ENCODE results near the gene MRPL24. TPM values are rescaled to one million over a fixed set of nuclear protein-coding genes. Genes with fewer than 3 reads are reported as not detected.

The MRPL24 gene
- total and polyA plus RNA-seq, 2 of the 13 experiments (the other 11 are each of a cell fraction or from before 2014, with no cell fraction given), result 38.1 to 42.9 TPM

GRCh38 chr1:156755527-156755950, 14.7 kb upstream of the MRPL24 start (continued):
- no peak for TF ChIP-seq SYNCRIP (IDR thresholded peaks at IDR 0.05; ENCODE audit: insufficient read depth, low read depth, low read length)

DNA sequence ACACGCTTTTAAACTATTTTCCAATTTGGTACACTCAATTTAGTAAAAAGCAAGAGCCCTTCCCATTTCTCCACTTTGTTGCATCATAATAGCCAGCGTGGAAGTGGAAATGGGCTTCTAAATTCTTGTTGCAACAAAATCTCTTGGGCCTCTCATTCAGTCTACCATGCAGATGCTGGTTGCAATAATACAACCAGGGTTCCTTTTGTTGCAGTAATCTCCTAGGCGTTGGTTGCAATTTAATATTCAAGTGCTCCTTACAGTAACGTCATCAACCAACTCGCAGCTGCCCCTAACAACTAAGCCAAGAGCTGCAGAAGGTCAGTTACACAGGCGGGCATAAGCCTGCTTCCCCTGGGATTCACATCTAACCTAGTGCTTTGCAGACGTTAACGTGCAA, 13.3 kb upstream of the MRPL24 start:
- in situ Hi-C loops (cut with HindIII; ENCODE audit: extremely low pct_ligation_motif_present, low pct_unique_long_range_greater_than_20kb), result no loop called here
- WGBS (ENCODE audit: low lambda C conversion rate), result 98% methylated on average over 8 of the region's 8 CpGs

DNA sequence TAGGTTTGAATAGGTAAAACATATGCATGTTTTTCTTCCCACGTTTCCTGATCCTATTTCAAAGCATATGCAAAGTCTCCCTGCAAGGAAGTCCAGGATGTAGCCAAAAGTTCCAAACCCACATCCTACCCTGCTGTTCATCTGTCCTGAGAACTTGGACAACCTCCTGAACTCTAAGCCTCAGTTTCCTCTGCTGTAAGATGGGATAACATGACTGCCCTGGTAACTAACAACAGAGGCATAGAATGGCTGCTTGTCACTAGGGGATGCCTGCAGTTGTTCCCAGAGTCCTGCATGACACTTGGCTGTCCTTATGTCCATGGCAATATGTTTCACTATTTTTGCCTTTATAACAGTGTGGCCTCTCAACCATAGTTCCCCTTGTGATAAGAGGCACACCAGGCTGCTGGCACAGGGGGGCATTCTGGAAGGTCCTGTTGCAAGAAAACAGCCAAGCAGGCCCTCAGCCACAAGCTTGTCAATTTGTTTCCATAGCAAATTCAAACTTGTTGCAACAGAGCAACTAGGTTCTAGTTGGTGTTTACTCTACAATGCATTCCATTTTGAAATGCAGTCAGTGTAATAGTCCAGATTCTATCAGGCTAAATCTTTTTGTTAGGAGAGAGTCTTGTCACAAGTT, 12.1 kb upstream of the MRPL24 start:
- FAIRE-seq, result no peak
- H3K9ac ChIP-seq (ENCODE audit: insufficient read depth, low read depth, low read length), result peak overlapping the region; percentile 94
- CTCF ChIA-PET (ENCODE audit: low intra/inter-chr PET ratio, low total read pairs), result no interaction called here
- H3K79me2 ChIP-seq (ENCODE audit: insufficient read depth, low read length), result peaks cover 42% of the 10 kb centered on the region
- no peaks in the 10 kb centered on the region for H3K9me3 ChIP-seq (ENCODE audit: low read length)
- peak; percentile 51 for DNase-seq (ENCODE audit: low spot score)
- H3K27me3 ChIP-seq (ENCODE audit: control insufficient read depth in 1 of 2, insufficient read depth in 2 of 2, low read length in 2 of 2), result no peaks in the 10 kb centered on the region; a peak in 1 of 5 replicates
- intact Hi-C loops (cut with micrococcal nuclease; ENCODE audit: unreplicated experiment) (no loop called here), in situ Hi-C loops (cut with HindIII; ENCODE audit: extremely low pct_ligation_motif_present, low pct_unique_long_range_greater_than_20kb) (no loop called here)
- H3K4me2 ChIP-seq (ENCODE audit: low read depth, low read length), result peak overlapping the region; percentile 88
- no peaks in the 10 kb centered on the region for H3K36me3 ChIP-seq (replicated peaks in 1 of 2; ENCODE audit: control insufficient read depth in 1 of 2, insufficient read depth in 2 of 2, low read length in 2 of 2)
- no TSS peak for BruUV-seq (replicated peaks)
- H2AFZ ChIP-seq (ENCODE audit: low read length), result no peak overlapping the region
- peak overlapping the region; percentile 100 for H3K27ac ChIP-seq (ENCODE audit: extremely low read length, insufficient read depth, low read length)
- no peak for ATAC-seq
- 52% methylated on average over 1 of the region's 1 CpG for WGBS (ENCODE audit: low lambda C conversion rate)
- peak overlapping the region; percentile 83 to 90 (median 87); a peak in 4 of 6 replicates for H3K4me3 ChIP-seq (replicated peaks in 1 of 3; ENCODE audit: insufficient read depth in 1 of 3, low read depth in 2 of 3, low read length in 3 of 3)
- no peaks in the 10 kb centered on the region for H4K20me1 ChIP-seq (ENCODE audit: insufficient read depth, low read length)
- POLR2A ChIA-PET, result interaction anchor here (1.4 to 4.5 kb wide), 6 partner anchors 11 to 105 kb away, joined by 3 to 67 read pairs (median 32); partner anchors contain the start of genes ISG20L2, METTL25B, MRPL24 and PRCC
- H3K4me1 ChIP-seq (ENCODE audit: insufficient read depth, low read length), result peaks cover 30% of the 10 kb centered on the region
- TF ChIP-seq EP300 (IDR thresholded peaks at IDR 0.05; ENCODE audit: low read depth in 2 of 2, low read length in 2 of 2), result no peak
- no peak for TF ChIP-seq EP300 (CRISPR knock-in tag; IDR thresholded peaks at IDR 0.05; ENCODE audit: borderline replicate concordance)
- TF ChIP-seq ZNF761 (CRISPR knock-in tag; conservative IDR thresholded peaks at IDR 0.05), result no peak
- TF ChIP-seq MAF1 (CRISPR knock-in tag; IDR thresholded peaks at IDR 0.05; ENCODE audit: borderline replicate concordance), result no peak
- TF ChIP-seq CAMTA2 (CRISPR knock-in tag; IDR thresholded peaks at IDR 0.05; ENCODE audit: borderline replicate concordance), result no peak
- TF ChIP-seq, protein P1, sequence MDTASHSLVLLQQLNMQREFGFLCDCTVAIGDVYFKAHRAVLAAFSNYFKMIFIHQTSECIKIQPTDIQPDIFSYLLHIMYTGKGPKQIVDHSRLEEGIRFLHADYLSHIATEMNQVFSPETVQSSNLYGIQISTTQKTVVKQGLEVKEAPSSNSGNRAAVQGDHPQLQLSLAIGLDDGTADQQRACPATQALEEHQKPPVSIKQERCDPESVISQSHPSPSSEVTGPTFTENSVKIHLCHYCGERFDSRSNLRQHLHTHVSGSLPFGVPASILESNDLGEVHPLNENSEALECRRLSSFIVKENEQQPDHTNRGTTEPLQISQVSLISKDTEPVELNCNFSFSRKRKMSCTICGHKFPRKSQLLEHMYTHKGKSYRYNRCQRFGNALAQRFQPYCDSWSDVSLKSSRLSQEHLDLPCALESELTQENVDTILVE (CRISPR knock-in tag; IDR thresholded peaks at IDR 0.05), result no peak
- no peak for TF ChIP-seq ZNF317 (CRISPR knock-in tag; IDR thresholded peaks at IDR 0.05)
- TF ChIP-seq HDAC6 (IDR thresholded peaks at IDR 0.05; ENCODE audit: low read depth, low read length), result no peak
- no peak for TF ChIP-seq ISL2 (CRISPR knock-in tag; IDR thresholded peaks at IDR 0.05)
- no peak for TF ChIP-seq SMARCC2 (IDR thresholded peaks at IDR 0.05)
- peak; percentile 49 for TF ChIP-seq FOXA3 (CRISPR knock-in tag; IDR thresholded peaks at IDR 0.05)
- no peak for TF ChIP-seq ZNF44 (CRISPR knock-in tag; IDR thresholded peaks at IDR 0.05)

More for the DNA sequence above, 13.3 kb upstream of the MRPL24 start:
- FAIRE-seq (no peak), DNase-seq (ENCODE audit: low spot score) (no peak), ATAC-seq (no peak)
- CTCF ChIA-PET (ENCODE audit: low intra/inter-chr PET ratio, low total read pairs), result no interaction called here
- intact Hi-C loops (cut with micrococcal nuclease; ENCODE audit: unreplicated experiment), result no loop called here
- no peaks in the 10 kb centered on the region for H3K9me3 ChIP-seq (ENCODE audit: low read length)
- no peak overlapping the region for H3K27ac ChIP-seq (ENCODE audit: extremely low read length, insufficient read depth, low read length)
- peak; percentile 4; the same call in 1 of the 2 replicates for TF ChIP-seq CEBPB (IDR thresholded peaks at IDR 0.05; ENCODE audit: borderline replicate concordance, low read depth, low read length)
- no peak for TF ChIP-seq ASH2L (IDR thresholded peaks at IDR 0.05; ENCODE audit: insufficient read length, low read depth, low read length)
- TF ChIP-seq CBFB (CRISPR knock-in tag; IDR thresholded peaks at IDR 0.05), result no peak
- no peak for TF ChIP-seq ZMYM3 (CRISPR knock-in tag; IDR thresholded peaks at IDR 0.05)
- TF ChIP-seq ZNF136 (CRISPR knock-in tag; IDR thresholded peaks at IDR 0.05; ENCODE audit: low read depth), result no peak
- TSS peak; percentile 14 for BruUV-seq (replicated peaks)
- no peaks in the 10 kb centered on the region for H4K20me1 ChIP-seq (ENCODE audit: insufficient read depth, low read length)
- H3K4me2 ChIP-seq (ENCODE audit: low read depth, low read length), result no peak overlapping the region
- no peak overlapping the region for H2AFZ ChIP-seq (ENCODE audit: low read length)
- no peak overlapping the region for H3K9ac ChIP-seq (ENCODE audit: insufficient read depth, low read depth, low read length)
- H3K79me2 ChIP-seq (ENCODE audit: insufficient read depth, low read length), result peaks cover 29% of the 10 kb centered on the region
- H3K36me3 ChIP-seq (replicated peaks in 1 of 2; ENCODE audit: control insufficient read depth in 1 of 2, insufficient read depth in 2 of 2, low read length in 2 of 2), result no peaks in the 10 kb centered on the region
- no peaks in the 10 kb centered on the region; a peak in 1 of 5 replicates for H3K27me3 ChIP-seq (ENCODE audit: control insufficient read depth in 1 of 2, insufficient read depth in 2 of 2, low read length in 2 of 2)
- POLR2A ChIA-PET, result interaction anchor here (1.0 kb wide), 1 partner anchor 26 kb away, joined by 3 read pairs; the partner anchor contains the start of genes ISG20L2 and METTL25B
- H3K4me1 ChIP-seq (ENCODE audit: insufficient read depth, low read length), result peaks cover 17% of the 10 kb centered on the region
- H3K4me3 ChIP-seq (replicated peaks in 1 of 3; ENCODE audit: insufficient read depth in 1 of 3, low read depth in 2 of 3, low read length in 3 of 3), result no peak overlapping the region

All from HepG2 (cell line).